Fibroblast of the conjunctiva (primary cell): ENCODE measurements around the gene HMX3.
"Not testable (repeated sequence)": the region's sequence is repeated elsewhere in the genome, so short reads cannot be mapped to it uniquely, and the experiment has no call there.

Experiments
- DNase-seq: peaks from one replicate; pipeline ENCODE4 v3.0.0-alpha.2; 2010; ENCODE audit warnings: low read depth

Gene HMX3

GRCh38 chr10:123148414-123149161 lies 12.8 kb downstream of the HMX3 start:
- no peak for DNase-seq

DNA sequence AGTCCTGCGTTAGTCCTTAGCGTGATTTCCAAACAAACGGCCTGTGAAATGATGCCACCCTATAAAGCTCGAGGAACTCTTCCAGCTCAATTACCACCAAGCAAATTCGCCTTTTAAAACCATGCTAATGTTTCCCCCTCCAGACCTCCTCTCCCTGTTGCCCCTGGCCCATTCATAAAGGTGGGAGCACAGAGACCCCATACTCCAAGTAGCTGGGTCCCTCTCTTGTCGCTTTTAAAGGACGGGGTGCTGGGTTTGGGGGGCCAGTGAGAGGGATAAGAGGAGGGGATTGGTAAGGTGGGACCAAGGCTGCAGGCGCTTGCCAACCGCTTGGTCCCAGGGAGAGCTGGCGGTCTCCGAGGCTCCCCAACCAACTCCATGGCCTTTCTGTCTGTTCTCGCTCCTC lies 13.4 kb downstream of the HMX3 start:
- no peak for DNase-seq

DNA sequence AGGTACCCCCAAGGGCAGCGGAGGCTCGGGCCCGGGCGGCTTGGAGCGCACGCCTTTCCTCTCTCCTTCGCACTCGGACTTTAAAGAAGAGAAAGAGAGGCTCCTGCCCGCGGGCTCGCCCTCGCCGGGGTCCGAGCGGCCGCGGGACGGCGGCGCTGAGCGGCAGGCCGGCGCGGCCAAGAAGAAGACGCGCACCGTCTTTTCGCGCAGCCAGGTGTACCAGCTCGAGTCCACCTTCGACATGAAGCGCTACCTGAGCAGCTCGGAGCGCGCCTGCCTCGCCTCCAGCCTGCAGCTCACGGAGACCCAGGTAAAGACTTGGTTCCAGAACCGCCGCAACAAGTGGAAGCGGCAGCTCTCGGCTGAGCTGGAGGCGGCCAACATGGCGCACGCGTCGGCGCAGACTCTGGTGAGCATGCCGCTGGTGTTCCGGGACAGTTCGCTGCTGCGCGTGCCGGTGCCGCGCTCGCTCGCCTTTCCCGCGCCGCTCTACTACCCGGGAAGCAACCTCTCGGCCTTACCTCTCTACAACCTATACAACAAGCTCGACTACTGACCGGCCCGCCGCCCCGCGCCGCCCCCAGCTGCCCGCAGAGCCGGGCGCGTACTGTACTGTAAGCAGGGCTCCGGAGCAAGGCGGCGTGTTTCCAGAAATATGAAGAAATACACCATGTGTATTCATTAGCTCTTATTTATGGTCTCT lies 13.9 kb downstream of the HMX3 start:
- DNase-seq: no peak

- DNase-seq: no peak
Measured at GRCh38 chr10:123150271-123150985, 14.7 kb downstream of the HMX3 start.

GRCh38 chr10:123150986-123151736 lies 15.4 kb downstream of the HMX3 start:
- DNase-seq: no peak

- DNase-seq: no peak
Measured at GRCh38 chr10:123151737-123152135, 16.0 kb downstream of the HMX3 start.

- no peak for DNase-seq
Measured at GRCh38 chr10:123153486-123154091, 17.8 kb downstream of the HMX3 start.

DNA sequence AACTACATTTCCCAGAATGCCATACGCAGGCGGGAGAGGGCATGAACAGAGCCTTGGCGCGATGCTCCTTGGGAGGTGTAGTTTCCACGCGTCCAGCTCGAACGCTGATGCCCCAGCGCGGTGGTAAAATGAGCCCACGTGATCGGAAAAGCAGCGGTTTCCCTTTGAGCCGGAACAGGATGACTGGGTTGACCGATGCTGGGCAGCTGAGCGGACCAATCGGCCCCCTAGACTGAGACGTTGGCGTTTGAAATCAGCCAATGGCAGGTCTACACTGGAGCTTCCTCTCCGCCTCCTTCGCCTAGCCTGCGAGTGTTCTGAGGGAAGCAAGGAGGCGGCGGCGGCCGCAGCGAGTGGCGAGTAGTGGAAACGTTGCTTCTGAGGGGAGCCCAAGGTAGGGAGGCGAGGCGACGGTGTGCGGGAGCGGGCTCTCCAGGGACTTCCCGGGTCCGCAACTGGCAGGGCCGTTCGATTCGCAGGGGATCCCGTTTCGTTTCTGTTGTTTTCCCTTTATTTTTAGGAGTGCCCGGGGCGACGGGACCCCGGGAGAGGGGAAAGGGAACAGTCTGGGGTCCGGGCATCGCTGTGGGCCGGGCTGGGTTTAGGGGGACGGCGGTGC lies 18.4 kb downstream of the HMX3 start, which contains the start of gene BUB3:
TSS of gene BUB3 (plus strand) at position 311 of the 619 bp plus-strand sequence. CDS start 516 bp downstream, outside the sequence.
- peak; percentile 99 for DNase-seq

DNA sequence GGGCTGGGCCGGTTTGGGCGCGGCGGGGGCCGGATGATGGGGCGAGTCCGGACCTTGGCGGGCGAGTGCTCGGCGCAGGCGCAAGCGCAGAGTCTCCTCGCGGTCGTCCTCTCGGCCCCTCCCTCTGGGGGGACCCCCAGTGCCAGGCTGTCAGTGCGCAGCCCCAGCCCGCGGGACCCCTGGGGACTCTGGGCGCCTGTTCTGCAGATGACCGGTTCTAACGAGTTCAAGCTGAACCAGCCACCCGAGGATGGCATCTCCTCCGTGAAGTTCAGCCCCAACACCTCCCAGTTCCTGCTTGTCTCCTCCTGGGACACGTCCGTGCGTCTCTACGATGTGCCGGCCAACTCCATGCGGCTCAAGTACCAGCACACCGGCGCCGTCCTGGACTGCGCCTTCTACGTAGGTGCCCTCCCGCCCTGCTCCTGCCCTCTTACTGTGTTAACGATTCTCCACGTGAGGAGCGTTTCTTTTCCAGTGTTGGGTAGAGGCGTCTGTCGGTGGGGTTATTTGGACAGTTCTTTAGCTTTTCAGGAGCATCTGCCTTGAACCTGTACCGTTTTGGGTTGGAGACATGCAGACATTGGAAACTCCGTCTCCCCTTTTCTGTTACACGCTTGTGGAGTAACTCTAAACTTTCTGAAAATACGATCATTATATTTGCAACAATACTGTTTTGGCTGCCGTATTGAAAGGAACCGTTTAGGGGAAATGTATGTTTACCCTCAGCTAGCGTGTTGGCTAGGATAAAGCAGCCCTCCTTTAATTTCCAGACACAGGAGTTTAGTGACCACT lies 19.1 kb downstream of the HMX3 start:
- DNase-seq: peak; percentile 17

DNA sequence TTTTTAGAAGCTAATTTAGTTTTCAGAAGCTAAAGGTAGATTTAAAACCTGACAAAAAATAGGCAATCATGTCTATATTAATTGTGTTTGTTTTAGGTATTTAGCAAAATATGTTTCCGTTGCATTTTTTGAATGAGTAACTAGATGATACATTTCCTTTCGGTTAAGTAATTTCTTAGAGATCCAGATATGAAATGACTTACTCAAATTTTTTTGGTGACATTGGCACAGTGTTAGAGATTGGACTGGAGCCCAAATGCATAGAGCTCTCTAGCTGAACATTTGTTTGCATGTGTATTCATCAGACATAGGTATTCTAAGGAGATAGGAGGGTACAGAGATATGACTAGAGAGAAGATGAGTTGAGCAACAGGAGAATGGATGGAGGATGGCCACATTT lies 20.3 kb downstream of the HMX3 start:
- DNase-seq: no peak

GRCh38 chr10:123157210-123157609 lies 21.4 kb downstream of the HMX3 start:
- DNase-seq: no peak

DNA sequence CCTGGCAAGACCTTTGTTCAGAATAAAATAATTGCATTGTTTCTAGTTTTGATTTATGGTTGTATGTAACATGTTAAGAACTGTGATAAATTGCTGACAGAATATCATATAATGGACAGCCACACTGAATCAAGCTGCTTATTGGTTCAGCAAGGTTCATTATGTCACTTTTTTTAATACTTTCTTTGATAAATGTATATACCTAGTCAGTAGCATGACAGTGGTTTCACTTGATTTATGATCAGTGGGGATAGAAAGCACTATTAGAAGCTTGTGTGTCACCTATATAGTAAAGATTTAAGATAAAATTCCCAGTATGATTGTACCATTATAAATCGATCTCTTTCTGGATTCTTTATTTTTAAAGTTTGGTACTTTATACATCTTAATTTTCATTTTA lies 22.9 kb downstream of the HMX3 start:
- DNase-seq: no peak

DNA sequence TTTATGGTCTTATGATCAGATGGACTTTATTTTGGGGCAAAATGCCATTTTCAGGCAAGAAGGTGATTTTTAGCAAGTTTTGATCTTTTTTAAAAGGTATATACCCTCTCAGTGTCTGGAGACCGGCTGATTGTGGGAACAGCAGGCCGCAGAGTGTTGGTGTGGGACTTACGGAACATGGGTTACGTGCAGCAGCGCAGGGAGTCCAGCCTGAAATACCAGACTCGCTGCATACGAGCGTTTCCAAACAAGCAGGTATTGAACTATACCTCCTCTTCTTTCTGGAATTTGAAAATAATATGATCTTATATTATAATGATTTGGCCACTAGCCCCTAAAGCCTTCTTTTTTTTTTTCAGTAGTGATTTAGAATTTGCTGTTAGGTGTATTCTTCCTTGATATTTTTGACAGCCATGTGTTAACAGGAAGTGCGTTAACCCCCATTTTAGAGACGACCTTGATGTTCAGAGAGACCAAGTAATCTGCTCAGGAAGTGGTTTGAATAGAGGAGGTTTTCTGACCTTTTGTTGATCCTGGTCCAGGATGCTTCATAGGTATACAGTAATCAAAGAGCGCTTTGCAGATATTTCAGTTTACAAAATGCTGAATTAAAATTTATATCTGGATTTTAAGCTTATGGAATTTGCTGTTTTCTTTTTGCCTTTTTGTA lies 24.7 kb downstream of the HMX3 start:
- DNase-seq: no peak

DNA sequence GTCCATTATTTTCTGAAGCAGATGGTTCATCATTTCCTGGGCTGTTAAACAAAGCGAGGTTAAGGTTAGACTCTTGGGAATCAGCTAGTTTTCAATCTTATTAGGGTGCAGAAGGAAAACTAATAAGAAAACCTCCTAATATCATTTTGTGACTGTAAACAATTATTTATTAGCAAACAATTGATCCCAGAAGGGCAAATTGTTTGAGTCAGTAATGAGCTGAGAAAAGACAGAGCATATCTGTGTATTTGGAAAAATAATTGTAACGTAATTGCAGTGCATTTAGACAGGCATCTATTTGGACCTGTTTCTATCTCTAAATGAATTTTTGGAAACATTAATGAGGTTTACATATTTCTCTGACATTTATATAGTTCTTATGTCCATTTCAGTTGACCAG lies 28.5 kb downstream of the HMX3 start:
- DNase-seq: no peak

DNA sequence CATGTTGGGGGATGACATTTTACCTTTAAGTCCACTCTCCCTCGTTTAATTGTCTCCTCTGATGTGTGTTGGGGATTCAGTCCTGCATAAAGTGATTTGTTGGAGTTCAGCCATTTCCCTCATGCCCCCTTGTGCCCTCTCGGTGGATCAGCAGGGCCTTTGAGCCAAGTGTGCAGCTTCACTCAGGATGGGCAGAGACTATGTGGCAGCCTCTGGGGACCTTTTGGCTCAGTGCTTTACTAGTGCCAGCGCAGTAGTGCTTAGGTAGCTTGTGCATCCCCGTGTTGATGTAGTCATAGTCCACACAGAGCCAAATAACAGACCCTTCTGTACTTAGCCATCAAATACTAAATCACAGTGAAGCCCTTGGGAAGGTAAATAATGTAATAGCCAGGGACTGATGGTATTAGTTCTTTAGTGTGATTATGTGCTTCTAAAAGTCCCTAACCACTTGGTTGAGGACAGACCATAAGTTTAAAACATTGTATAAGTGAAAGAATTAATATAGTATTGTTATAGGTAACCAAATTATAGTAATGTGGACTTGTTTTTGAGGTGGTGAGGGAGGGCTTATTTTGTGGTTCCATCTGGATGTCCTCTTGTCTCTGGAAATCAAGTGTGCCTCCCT lies 29.8 kb downstream of the HMX3 start:
- DNase-seq: no peak

GRCh38 chr10:123166618-123167017 lies 30.8 kb downstream of the HMX3 start:
- no peak for DNase-seq

DNA sequence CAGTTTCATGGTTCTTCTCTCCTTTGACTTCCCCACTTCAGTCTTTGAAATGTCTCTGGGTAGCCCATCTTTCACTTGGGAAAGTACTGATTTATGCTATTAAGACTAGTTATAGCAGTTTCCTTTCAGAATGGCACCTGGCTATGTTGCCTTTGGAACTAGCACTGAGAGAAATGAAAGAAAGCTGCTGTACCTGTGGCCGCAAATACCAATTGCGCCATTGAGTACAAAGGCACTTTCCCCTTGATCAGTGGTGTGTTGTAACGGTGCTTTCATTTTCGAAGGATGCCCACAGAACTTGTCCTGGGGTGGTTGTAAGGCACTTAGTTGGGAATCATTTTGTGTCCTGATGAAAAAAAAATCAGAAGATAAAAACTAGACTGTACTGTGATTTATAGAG lies 35.2 kb downstream of the HMX3 start:
- DNase-seq: no peak

- not testable (repeated sequence) for DNase-seq
Measured at GRCh38 chr10:123171616-123172015, 35.8 kb downstream of the HMX3 start.
